Lower lobe of right lung (tissue), 2 donors: ENCODE results near the gene PRDM16. TPM values are rescaled to one million over a fixed set of nuclear protein-coding genes. Genes with fewer than 3 reads are reported as not detected.

Experiments
- ATAC-seq, 2 donors: fragments of 200-7000 bp; cut with Tn5 transposase; one replicate each; pipeline ENCODE4 v1.9.1; 2020 to 2022; ENCODE audit warnings: mild to moderate bottlenecking in 2 of 2, moderate library complexity in 2 of 2
- DNase-seq: peaks from one replicate; pipeline ENCODE4 v3.0.0-alpha.2; 2020
- H3K27ac ChIP-seq: fragments of 200-600 bp; one replicate; pipeline ENCODE4 v1.8.0; 2022
- H3K27me3 ChIP-seq: fragments of 200-600 bp; one replicate; pipeline ENCODE4 v1.8.0; 2022; ENCODE audit warnings: low read depth
- H3K36me3 ChIP-seq: fragments of 200-600 bp; one replicate; pipeline ENCODE4 v1.8.0; 2022; ENCODE audit warnings: mild to moderate bottlenecking
- H3K4me1 ChIP-seq: fragments of 200-600 bp; one replicate; pipeline ENCODE4 v1.8.0; 2022
- H3K4me3 ChIP-seq: fragments of 200-600 bp; one replicate; pipeline ENCODE4 v1.8.0; 2022; ENCODE audit warnings: mild to moderate bottlenecking
- H3K9me3 ChIP-seq: fragments of 200-600 bp; one replicate; pipeline ENCODE4 v1.8.0; 2022
- intact Hi-C: fragments of 100-400 bp; cut with DNase I; formaldehyde crosslinking; loops from one replicate; pipeline ENCODE4 v1.11.0; 2022
- total RNA-seq: library from RNA; stranded (reverse); fragmentation: NEBNext Ultra II Directional; extraction: Animal tissue kit (Norgen Biotek cat#: 25700); gene quantifications from one replicate; pipeline ENCODE4 v1.2.1, GENCODE V29; 2021
- TF ChIP-seq, protein P1 (sequence below): fragments of 200-600 bp; IDR thresholded peaks from one replicate; pipeline ENCODE4 v1.8.0; 2022; ENCODE audit warnings: antibody characterized with exemption, mild to moderate bottlenecking
- donor health status: DM: no; HTN: yes; CAD: no; lungs with severe emphysema.

PRDM16 gene
- total RNA-seq, 1 donor from 2014 or later, result 19.2 TPM

DNA sequence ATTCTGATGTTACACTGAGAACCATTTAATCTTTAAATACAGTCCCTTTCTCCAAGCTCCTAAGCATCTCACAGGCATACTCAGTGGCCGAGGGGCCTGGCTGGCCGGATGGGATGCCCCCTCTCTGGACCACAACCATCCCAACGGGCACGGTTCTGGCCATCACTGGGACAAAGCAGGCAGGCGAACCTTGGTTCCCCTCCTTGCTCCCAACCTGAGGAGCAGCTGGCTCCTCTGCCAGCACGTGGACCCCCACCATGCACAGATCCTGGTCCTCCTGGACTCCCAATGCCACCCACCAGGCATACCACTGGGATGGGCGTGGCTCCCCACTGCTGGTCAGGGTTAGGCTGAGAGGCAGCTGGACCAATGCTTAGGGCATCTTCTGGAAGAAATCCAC lies 19.8 kb upstream of the PRDM16 start:
- Histone ChIP-seq H3K4me3 (no peak overlapping the region), H3K4me1 (no peaks in the 10 kb centered on the region), H3K9me3 (no peaks in the 10 kb centered on the region), H3K27ac (no peak overlapping the region), H3K36me3 (no peaks in the 10 kb centered on the region), H3K27me3 (peaks cover 38% of the 10 kb centered on the region)
- TF ChIP-seq, protein P1, sequence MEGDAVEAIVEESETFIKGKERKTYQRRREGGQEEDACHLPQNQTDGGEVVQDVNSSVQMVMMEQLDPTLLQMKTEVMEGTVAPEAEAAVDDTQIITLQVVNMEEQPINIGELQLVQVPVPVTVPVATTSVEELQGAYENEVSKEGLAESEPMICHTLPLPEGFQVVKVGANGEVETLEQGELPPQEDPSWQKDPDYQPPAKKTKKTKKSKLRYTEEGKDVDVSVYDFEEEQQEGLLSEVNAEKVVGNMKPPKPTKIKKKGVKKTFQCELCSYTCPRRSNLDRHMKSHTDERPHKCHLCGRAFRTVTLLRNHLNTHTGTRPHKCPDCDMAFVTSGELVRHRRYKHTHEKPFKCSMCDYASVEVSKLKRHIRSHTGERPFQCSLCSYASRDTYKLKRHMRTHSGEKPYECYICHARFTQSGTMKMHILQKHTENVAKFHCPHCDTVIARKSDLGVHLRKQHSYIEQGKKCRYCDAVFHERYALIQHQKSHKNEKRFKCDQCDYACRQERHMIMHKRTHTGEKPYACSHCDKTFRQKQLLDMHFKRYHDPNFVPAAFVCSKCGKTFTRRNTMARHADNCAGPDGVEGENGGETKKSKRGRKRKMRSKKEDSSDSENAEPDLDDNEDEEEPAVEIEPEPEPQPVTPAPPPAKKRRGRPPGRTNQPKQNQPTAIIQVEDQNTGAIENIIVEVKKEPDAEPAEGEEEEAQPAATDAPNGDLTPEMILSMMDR, result no peak
- intact Hi-C loops, result no loop called here
- DNase-seq, result no peak
- no peak for ATAC-seq

DNA sequence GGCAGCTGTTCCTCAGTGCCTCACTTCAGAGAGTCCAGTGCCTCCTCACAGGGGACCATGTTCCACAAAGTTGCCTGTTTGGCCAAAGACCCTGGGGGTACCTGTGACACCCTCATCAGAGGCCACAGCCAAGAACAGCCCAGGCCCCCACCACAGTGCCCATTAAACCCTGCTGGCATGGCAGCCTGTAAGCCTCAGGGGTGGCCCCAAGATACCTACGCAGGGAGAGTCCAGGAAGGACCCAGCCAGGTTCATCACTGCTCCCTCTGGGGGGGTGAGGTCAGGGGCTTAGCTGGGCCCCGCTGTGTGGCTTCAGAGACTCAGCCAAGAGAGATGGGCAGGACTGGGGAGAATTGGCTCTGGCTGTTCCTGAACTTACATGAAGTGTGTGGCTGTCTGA lies 19.1 kb upstream of the PRDM16 start:
- Histone ChIP-seq H3K4me1 (no peaks in the 10 kb centered on the region), H3K36me3 (no peaks in the 10 kb centered on the region), H3K27ac (no peak overlapping the region), H3K4me3 (no peak overlapping the region), H3K27me3 (peaks cover 35% of the 10 kb centered on the region), H3K9me3 (no peaks in the 10 kb centered on the region)
- intact Hi-C loops, result no loop called here
- ATAC-seq (no peak), DNase-seq (no peak)
- TF ChIP-seq, protein P1, result no peak

GRCh38 chr1:3050603-3051002 lies 18.4 kb upstream of the PRDM16 start:
- Histone ChIP-seq H3K27me3 (peaks cover 30% of the 10 kb centered on the region), H3K4me3 (no peak overlapping the region), H3K9me3 (no peaks in the 10 kb centered on the region), H3K27ac (no peak overlapping the region), H3K36me3 (no peaks in the 10 kb centered on the region), H3K4me1 (no peaks in the 10 kb centered on the region)
- TF ChIP-seq, protein P1, result no peak
- no peak for DNase-seq
- no peak for ATAC-seq
- intact Hi-C loops, result no loop called here

DNA sequence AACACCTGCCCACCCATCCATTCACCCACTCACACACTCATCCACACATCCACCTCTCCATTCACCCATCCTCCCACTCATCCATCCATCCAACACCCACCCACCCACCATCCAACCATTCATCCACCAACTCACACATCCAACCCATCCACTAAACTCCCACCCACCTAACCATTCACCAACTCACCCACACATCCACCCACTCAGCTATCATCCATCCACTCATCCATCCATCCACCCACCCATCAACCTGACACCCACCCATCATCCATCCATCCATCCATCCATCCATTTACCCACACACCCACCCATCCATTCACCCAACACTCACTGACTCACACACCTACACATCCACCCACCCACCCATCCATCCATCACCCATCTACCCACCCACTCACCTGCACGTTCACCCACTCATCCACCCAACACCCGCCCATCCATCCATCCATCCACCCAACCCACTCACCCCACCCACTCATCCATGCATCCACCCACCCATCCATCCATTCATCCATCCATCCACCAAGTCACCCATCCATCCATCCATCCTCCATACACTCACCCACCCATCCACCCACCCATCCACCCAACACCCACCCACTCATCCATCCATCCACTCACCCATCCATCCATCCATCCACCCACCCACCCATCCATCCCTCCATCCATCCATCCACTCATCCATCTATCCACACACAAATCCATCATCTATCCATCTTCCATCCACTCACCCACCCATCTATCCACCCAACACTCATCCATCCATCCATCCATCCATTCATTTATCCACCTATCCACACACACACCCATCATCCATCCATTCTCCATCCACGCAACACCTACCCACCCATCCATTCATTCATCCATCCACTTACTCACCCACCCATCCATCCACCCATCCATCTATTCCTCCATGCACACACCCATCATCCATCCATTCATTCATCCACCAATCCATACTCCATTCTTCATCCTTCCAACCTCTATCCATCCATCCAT lies 17.4 kb upstream of the PRDM16 start:
- no peaks in the 10 kb centered on the region for H3K36me3 ChIP-seq
- peaks cover 29% of the 10 kb centered on the region for H3K27me3 ChIP-seq
- intact Hi-C loops, result no loop called here
- DNase-seq (no peak), ATAC-seq (no peak)
- TF ChIP-seq, protein P1, result no peak
- no peaks in the 10 kb centered on the region for H3K4me1 ChIP-seq
- no peak overlapping the region for H3K27ac ChIP-seq
- H3K4me3 ChIP-seq, result no peak overlapping the region
- no peaks in the 10 kb centered on the region for H3K9me3 ChIP-seq

DNA sequence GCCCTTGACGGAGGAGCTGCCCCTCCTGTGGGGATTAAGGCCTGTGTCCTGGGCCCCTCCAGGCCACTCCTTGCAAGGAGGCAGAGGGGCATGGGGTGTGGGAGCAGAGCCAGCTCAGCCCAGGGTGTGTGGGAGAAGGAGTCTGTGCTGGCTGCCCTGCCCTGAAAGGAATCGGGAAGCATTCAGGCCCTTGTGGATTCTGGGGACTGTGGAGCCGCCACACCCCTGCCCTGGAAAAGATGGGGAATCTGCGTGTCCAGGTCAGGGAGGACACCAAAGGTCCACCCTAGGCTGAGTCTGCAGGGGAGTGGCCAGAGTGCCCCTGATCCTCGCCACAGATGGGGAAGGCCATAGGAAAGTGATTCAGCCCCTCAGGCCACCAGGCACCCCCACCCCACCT lies 16.5 kb upstream of the PRDM16 start:
- no peaks in the 10 kb centered on the region for H3K9me3 ChIP-seq
- peaks cover 29% of the 10 kb centered on the region for H3K27me3 ChIP-seq
- TF ChIP-seq, protein P1, result no peak
- DNase-seq (no peak), ATAC-seq (no peak)
- no peak overlapping the region for H3K4me3 ChIP-seq
- H3K36me3 ChIP-seq, result no peaks in the 10 kb centered on the region
- H3K27ac ChIP-seq, result no peak overlapping the region
- intact Hi-C loops, result no loop called here
- H3K4me1 ChIP-seq, result no peaks in the 10 kb centered on the region
